GM18519 (cell line): ENCODE results near the gene ARHGAP29.
A peak's percentile ranks its signal among the peaks of the same experiment; 100 is the strongest.

Experiments
- ATAC-seq: cut with Tn5 transposase; IDR thresholded peaks from one replicate; pipeline ENCODE4 v1.9.1; 2021; ENCODE audit warnings: mild to moderate bottlenecking, moderate library complexity; ENCODE audit not compliant: unreplicated experiment, low FRiP score

ARHGAP29 gene

DNA sequence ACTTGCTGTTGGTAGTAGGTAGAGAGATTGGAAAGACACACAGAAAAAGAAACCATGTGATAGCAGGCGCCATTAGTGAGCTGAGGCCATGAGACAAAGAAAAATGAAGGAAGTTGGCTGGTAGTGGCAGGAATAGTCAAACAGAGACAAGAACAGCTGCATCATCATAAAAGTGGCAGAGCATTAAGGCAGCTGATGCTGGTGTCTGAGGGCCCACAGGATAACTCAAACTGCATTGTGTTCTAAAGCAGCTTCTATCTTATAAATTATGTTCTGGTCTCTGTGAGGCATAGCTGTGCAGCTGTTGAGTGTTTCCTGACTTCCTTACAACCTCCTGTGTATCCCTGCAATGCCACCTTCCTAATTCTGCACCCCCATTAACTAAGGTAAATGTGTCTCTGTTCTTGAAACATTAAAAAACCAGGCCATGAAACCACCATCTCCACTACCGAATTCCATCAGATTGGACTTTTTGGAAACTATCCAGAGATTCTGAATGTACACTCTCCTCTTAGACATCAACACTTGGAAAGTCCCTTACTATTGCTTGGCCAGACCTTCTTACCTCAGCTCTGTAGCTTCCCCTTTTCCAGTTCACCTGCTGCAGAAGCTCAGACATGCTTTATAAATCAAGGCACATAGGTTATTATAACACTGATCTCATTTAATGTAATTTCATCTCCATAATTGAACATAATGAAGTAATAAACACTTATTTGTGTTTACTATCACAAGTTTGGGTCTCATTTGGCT is 23.4 kb upstream of the ARHGAP29 start:
- no peak for ATAC-seq

DNA sequence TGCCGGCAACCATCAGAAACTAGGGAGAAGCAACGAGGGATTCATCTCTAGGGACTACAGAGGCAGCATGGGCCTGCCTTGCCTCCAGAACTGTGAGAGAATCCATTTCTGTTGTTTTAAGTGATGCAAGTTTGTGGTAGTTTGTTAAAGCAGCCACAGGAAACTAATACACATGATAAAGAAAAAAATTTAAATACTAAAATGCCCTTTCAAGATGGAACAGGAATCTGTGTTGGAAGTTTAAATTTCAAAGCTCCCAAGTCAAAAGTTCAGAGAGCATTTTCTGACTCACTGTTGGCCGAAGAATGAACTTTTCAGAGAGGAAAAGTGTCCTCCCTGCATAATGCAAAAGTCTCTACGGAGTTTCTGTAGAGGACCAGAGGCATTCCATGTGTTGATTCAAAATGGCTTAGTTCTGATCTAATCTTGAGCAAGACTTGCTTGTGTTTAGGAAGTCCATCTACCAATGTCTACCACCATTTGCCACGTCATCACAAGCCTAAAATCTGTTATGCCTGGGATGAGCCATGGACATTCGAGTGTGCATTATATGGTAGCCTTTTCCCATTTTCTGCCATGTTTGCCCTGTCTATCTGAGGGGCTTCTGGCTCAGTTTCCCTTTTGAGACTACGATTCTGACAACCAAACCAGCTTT is 22.4 kb upstream of the ARHGAP29 start:
- no peak for ATAC-seq

- ATAC-seq = no peak
Measured at GRCh38 chr1:94258873-94259331, 21.5 kb upstream of the ARHGAP29 start.

- ATAC-seq = no peak
Measured at GRCh38 chr1:94257444-94257843, 20.1 kb upstream of the ARHGAP29 start.

DNA sequence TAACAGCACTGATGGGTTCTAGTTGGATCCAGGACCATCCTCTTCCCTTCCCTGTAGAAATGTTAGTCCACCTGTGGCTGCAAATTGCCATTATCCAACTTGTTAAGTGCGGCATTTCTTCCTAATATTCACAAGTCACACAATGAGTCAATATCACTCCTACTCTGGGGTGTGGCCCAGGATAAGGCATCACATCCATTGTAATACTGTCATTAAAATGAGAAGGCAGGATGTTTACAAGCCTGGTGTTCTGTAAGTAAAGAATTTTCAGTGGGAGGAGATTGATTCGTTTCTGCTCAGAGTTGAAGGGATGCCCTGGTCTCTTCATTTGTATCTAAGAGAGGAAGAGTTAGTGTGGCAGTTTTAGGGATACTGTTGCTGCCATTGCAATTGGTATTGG is 18.1 kb upstream of the ARHGAP29 start:
- no peak for ATAC-seq

DNA sequence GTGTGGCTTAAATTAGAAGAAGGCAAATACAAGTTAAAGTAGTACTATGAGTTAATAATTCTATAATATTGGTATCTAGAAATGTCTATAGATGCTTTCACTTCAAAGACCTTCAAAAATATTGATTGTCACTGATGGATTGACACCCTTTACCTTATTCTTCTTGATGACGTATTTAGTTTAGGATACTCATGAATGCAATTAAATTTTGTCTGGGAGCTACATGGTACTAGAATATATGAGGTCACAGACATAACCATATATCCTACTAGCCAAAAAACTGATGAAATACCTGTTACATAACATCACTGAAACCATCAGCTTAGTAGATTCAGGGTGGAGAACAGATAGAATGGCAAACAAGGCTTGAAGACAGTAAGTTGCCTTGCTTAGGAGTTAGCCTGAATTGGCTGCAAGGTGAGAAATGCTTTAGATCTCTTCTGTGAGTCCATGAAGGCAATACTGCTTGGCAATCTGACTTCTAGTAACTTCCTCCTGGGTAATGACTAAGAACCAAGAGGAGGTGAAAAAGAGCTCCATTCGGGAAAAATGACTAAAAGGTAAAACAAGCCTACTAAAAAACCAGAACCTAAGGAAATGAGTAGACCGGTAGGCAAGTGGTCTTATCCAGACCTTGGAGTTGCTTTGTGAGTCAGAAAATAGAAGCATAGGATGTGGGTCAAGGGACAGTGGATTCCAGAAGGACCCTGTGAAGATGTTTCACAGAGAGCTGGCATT is 16.9 kb upstream of the ARHGAP29 start:
- ATAC-seq = no peak

DNA sequence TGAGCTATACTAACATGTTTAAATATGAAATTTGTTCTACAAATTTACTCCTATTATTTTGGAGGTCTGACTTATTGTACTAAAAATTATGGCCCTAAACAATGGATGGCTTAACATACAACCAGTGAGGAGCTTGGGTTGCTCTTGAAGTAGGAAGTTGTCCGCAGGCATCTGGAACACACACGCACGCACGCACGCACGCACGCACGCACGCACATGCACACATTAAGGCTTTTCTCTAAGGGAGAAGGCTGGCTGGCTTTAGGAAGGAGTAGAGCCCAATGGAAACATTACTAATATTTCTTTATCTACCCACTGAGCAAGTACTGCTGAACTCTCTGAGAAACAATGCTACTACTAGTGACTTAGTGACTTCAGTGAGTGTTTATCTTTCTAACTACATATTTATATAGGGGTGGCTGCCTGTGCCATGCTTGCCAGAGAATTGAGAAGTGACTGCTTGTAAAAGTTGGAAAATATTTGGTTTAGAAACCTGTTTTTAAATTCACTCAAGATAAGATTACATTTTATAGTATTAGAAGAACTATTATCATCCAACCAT is 16.2 kb upstream of the ARHGAP29 start:
- ATAC-seq = no peak

DNA sequence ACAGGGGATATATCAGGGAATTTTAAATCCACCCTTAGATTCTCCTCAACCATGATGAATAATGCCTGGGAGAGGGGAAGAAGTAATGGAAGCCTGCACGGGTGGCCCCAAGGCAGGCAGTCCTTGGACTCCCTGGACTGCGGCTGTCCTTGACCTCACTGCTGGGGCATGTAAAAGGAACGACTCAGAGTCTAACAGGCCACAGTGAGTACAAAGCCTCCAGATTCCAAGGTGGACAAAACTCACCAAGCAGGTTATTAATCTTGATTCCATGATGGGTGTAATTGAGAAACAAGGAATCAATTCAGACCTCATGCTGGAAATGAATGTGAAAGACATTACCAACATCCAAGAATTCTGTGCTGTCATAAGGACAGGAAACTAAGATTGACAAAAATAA is 13.0 kb upstream of the ARHGAP29 start:
- ATAC-seq = no peak

GRCh38 chr1:94248956-94249688 is 11.7 kb upstream of the ARHGAP29 start:
- ATAC-seq = no peak

GRCh38 chr1:94247138-94248094 is 10.0 kb upstream of the ARHGAP29 start:
- ATAC-seq = peak; percentile 81

DNA sequence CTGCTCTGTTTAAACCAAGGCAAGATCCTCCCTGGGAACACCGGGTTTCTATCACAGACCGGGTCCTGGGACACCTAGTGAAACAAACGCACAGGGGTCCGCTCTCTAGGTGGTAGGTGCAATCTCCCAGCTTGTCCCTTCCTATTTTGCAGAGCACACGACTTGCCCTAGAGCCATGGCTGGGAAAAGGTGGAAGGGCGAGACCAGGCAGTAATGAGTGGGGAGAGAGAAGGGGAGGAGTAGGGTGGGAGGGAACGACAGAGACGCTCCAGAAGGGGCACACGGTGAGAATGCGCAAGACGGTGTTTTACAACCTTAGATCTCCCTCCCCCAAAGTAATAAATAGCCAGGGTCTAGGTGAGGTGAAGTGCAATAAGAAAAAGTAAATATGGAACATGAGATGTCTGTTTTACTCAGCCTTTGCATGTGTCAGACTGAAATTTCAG is 9.3 kb upstream of the ARHGAP29 start:
- ATAC-seq = no peak

DNA sequence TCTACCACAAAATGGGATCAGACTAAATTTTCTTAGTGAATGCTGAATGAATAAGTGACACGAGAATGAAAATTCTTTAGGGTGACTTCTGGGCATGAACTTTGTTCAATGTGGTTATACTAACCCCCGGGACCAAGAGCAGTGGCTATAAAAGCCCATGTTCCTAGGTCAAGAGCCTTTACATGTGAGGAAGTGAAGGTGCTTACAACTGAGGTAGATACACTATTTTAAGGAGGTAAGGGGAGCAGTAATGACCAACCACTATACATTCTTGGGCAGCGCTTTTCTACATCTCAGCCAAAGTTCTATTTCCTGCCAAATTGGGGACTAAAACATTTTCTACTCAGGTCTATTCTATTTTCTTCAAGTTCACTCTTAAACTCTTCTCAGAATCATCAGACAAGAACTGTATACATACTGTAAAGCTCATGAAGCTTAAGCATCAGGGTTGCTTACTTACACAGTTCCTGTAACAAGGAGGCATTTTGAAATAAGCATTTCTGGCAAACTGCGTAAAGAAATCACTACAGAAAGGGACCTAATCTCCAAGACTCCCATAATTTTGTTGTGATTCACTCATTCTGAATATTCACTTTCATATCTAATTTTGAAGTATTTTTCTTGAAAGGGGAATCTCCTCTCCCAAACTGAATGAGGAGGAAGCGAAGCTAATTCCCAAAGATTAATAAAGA is 8.5 kb upstream of the ARHGAP29 start:
- ATAC-seq = no peak

GRCh38 chr1:94244816-94245215 is 7.4 kb upstream of the ARHGAP29 start:
- ATAC-seq = no peak

GRCh38 chr1:94243665-94244064 is 6.3 kb upstream of the ARHGAP29 start:
- no peak for ATAC-seq

DNA sequence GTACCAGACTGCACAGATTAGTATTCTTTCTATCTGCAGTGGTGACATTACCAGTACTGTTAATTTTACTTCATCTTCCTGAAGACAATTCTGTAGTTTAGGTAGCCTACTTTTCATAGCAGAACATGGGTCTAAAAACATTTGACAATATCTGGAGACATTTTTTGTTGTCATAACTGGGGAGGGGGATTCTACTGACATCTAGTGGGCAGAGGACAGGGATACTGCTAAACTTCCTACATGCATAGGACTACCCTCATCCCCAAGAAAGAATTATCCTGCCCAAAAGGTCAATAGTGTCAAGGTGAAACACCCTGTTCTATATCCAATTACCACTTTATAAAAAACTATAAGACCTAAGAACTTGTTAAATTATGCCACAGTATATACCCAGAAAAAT is 3.4 kb upstream of the ARHGAP29 start:
- no peak for ATAC-seq

DNA sequence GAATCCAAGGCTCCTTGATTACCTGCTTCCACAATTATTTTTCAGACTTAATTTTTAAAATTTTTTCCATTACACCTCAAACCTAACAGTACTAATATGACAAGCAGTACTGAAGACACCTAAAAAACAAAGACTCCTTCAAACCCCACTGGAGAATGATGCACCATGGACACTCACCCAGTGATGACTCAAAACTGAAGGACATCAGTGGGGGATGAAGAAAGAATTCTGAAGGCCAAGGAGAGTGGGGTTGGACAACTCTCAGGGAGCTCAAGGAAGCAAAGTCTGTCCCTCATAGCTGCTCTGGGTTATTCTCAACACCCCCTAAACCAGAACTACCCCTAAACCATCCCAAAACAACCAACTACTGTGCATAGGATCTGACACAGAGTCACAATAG is 2.4 kb upstream of the ARHGAP29 start:
- ATAC-seq = no peak

GRCh38 chr1:94239051-94239450 is 1.7 kb upstream of the ARHGAP29 start:
- ATAC-seq = no peak

DNA sequence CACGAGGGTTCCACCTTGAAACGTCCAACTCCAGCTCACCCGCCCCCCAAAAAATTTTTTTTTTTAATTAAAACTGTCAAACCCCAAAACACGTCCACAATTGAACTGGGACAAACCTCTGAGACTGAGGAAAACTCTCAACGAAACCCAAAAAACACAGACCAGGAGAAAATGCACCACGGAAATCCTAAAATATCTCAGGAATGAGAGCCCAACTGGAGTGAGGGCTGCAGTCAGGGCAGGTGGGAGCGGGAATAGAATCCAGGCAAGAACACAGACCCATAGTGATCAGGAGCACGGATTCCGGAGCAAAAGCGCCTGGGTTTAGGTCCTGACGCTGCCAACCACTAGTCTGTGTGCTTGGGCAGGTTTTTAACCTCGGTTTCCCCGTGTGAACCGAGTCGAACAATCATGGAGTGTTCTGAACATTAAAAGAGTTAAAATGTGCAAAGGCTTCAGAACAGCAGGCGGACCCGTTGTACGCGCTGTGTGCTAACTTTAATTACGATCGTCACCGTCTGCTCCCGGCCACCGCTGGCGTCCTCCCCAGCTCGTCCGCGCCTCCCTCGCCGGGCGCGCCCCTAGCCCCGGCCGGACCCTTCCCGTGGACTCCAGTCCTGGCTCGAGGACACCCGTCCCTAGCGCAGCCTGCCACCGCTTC is 624 bp downstream of the ARHGAP29 start:
- no peak for ATAC-seq
